Breast epithelium (tissue), 4 donors: ENCODE measurements around the gene THSD4. TPM values are rescaled to one million over a fixed set of nuclear protein-coding genes. Genes with fewer than 3 reads are reported as not detected.

Source experiments
- DNase-seq, 2 donors: peaks; one replicate each; pipeline ENCODE4 v3.0.0-alpha.2; 2019; ENCODE audit warnings: low spot score in 2 of 2
- H3K27ac ChIP-seq, 2 donors: fragments of 200-600 bp; sonication (generic) in 1 of 2; one replicate each; pipeline ENCODE4 v1.5.1; 2016 to 2019; ENCODE audit warnings: mild to moderate bottlenecking in 1 of 2
- H3K27me3 ChIP-seq, 2 donors: fragments of 200-600 bp; sonication (generic) in 1 of 2; one replicate each; pipeline versions ENCODE4 v1.5.1 to v1.6.0; 2017 to 2019; ENCODE audit warnings: control low read depth in 1 of 2, mild to moderate bottlenecking in 1 of 2
- H3K36me3 ChIP-seq: fragments of 200-600 bp; one replicate; pipeline ENCODE4 v1.5.1; 2019
- H3K4me1 ChIP-seq, 2 donors: fragments of 200-600 bp; sonication (generic); one replicate each; pipeline ENCODE4 v1.5.1; 2016 to 2019; ENCODE audit warnings: control low read depth in 1 of 2
- H3K4me3 ChIP-seq, 3 donors: fragments of 200-600 bp; sonication (generic); 1 replicate in 2 of 3; 2 replicates in 1 of 3; pipeline ENCODE4 v1.5.1; 2016 to 2019; ENCODE audit warnings: mild to moderate bottlenecking in 3 of 3, moderate library complexity in 2 of 3
- H3K9me3 ChIP-seq, 2 donors: fragments of 200-600 bp; sonication (generic) in 1 of 2; one replicate each; pipeline ENCODE4 v1.5.1; 2016 to 2019; ENCODE audit warnings: control low read depth in 1 of 2
- CTCF ChIP-seq, 3 donors: fragments of 450-650 bp; IDR thresholded peaks; one replicate each; pipeline ENCODE4 v1.5.1; 2016 to 2017; ENCODE audit warnings: antibody characterized with exemption in 3 of 3, mild to moderate bottlenecking in 3 of 3, moderate library complexity in 3 of 3
- POLR2A ChIP-seq: fragments of 450-650 bp; IDR thresholded peaks from one replicate; pipeline ENCODE4 v1.6.1; 2016; ENCODE audit warnings: antibody characterized with exemption, mild to moderate bottlenecking, moderate library complexity
- POLR2AphosphoS5 ChIP-seq, 3 donors: sonication (generic); formaldehyde crosslinking; IDR thresholded peaks; one replicate each; pipeline ENCODE4 v1.6.1; 2017; ENCODE audit warnings: antibody characterized with exemption in 3 of 3
- intact Hi-C: fragments of 100-400 bp; cut with DNase I; formaldehyde crosslinking; loops from one replicate; pipeline ENCODE4 v1.15.1; 2023; ENCODE audit warnings: low total_unique reads
- total RNA-seq, 3 donors: library from RNA; depleted of rRNA; stranded (reverse); fragments of >200 nt; gene quantifications; one replicate each; pipeline ENCODE4 v1.1.0, GENCODE V29; 2016

THSD4 gene
- total RNA-seq, 3 donors from 2014 or later, result 0.64 to 58.7 (median 41.3) TPM

- TF ChIP-seq POLR2A, result no peak
- no peak for TF ChIP-seq CTCF (IDR thresholded peaks at IDR 0.05)
- no peak for TF ChIP-seq POLR2AphosphoS5 (IDR thresholded peaks at IDR 0.05)
- no peaks in the 10 kb centered on the region for H3K36me3 ChIP-seq
- no peak overlapping the region for H3K27ac ChIP-seq
- H3K4me3 ChIP-seq, result no peak overlapping the region
- H3K27me3 ChIP-seq, result no peaks in the 10 kb centered on the region
- no peaks in the 10 kb centered on the region for H3K4me1 ChIP-seq
- no peak for DNase-seq
- H3K9me3 ChIP-seq, result no peaks in the 10 kb centered on the region
- intact Hi-C loops, result no loop called here
Observed at GRCh38 chr15:71342658-71343057, 227.4 kb downstream of the THSD4 start.

- intact Hi-C loops, result no loop called here
- TF ChIP-seq CTCF (IDR thresholded peaks at IDR 0.05) (no peak), POLR2AphosphoS5 (IDR thresholded peaks at IDR 0.05) (no peak), POLR2A (no peak)
- Histone ChIP-seq H3K27ac (no peak overlapping the region), H3K4me1 (no peaks in the 10 kb centered on the region), H3K4me3 (no peak overlapping the region), H3K27me3 (no peaks in the 10 kb centered on the region), H3K9me3 (no peaks in the 10 kb centered on the region), H3K36me3 (no peaks in the 10 kb centered on the region)
- no peak for DNase-seq
Observed at GRCh38 chr15:71344316-71344715, 229.0 kb downstream of the THSD4 start.

GRCh38 chr15:71345186-71345585 is 229.9 kb downstream of the THSD4 start:
- H3K4me3 ChIP-seq, result no peak overlapping the region
- no peaks in the 10 kb centered on the region for H3K27me3 ChIP-seq
- H3K9me3 ChIP-seq, result no peaks in the 10 kb centered on the region
- intact Hi-C loops, result loop anchor here (5.0 kb wide), 1 partner anchor 228 kb away; the partner anchor contains the start of gene THSD4
- DNase-seq, result no peak
- H3K27ac ChIP-seq, result no peak overlapping the region
- no peaks in the 10 kb centered on the region for H3K36me3 ChIP-seq
- H3K4me1 ChIP-seq, result no peaks in the 10 kb centered on the region
- TF ChIP-seq POLR2A, result no peak
- TF ChIP-seq POLR2AphosphoS5 (IDR thresholded peaks at IDR 0.05), result no peak
- no peak for TF ChIP-seq CTCF (IDR thresholded peaks at IDR 0.05)

- intact Hi-C loops, result loop anchor here (5.0 kb wide), 1 partner anchor 229 kb away; the partner anchor contains the start of gene THSD4
- no peaks in the 10 kb centered on the region for H3K9me3 ChIP-seq
- no peak overlapping the region for H3K4me3 ChIP-seq
- no peak for TF ChIP-seq POLR2AphosphoS5 (IDR thresholded peaks at IDR 0.05)
- TF ChIP-seq POLR2A, result no peak
- no peak for TF ChIP-seq CTCF (IDR thresholded peaks at IDR 0.05)
- H3K36me3 ChIP-seq, result no peaks in the 10 kb centered on the region
- H3K27ac ChIP-seq, result no peak overlapping the region
- H3K4me1 ChIP-seq, result no peaks in the 10 kb centered on the region
- no peaks in the 10 kb centered on the region for H3K27me3 ChIP-seq
- DNase-seq, result no peak
Observed at GRCh38 chr15:71346464-71346863, 231.2 kb downstream of the THSD4 start.

GRCh38 chr15:71348597-71348996 is 233.3 kb downstream of the THSD4 start:
- intact Hi-C loops, result loop anchor here (5.0 kb wide), 1 partner anchor 231 kb away; the partner anchor contains the start of gene THSD4
- Histone ChIP-seq H3K9me3 (no peaks in the 10 kb centered on the region), H3K27me3 (no peaks in the 10 kb centered on the region), H3K27ac (no peak overlapping the region), H3K4me1 (no peaks in the 10 kb centered on the region), H3K36me3 (no peaks in the 10 kb centered on the region), H3K4me3 (no peak overlapping the region)
- TF ChIP-seq POLR2AphosphoS5 (IDR thresholded peaks at IDR 0.05) (no peak), POLR2A (no peak), CTCF (IDR thresholded peaks at IDR 0.05) (no peak)
- DNase-seq, result no peak
